OCI-LY7 (cell line): ENCODE measurements around the gene ATPAF2. TPM values are rescaled to one million over a fixed set of nuclear protein-coding genes. Genes with fewer than 3 reads are reported as not detected.

Experiments used
- BruUV-seq: library from RNA; stranded (reverse); fragments of 400-500 nt; replicated peaks from 2 replicates; lab custom pipeline; 2021; lab: Mats Ljungman, UMichigan
- CTCF ChIA-PET: fragments of 300-600 bp; sonication (Branson Sonifier 250); formaldehyde crosslinking; loops from one replicate; lab custom pipeline; 2022; ENCODE audit warnings: antibody characterized with exemption; ENCODE audit not compliant: unreplicated experiment; lab: Charles Lee
- POLR2A ChIA-PET: fragments of 300-600 bp; sonication (Branson Sonifier 250); formaldehyde crosslinking; loops from one replicate; lab custom pipeline; 2022; ENCODE audit warnings: antibody characterized with exemption; lab: Charles Lee
- DNase-seq: peaks from one replicate; pipeline ENCODE4 v3.0.0-alpha.2; 2015; ENCODE audit warnings: low spot score
- H2AFZ ChIP-seq: fragments of 200-600 bp; sonication (generic), shearing (Covaris generic); 2 replicates; pipeline ENCODE4 v1.6.1; 2014; ENCODE audit warnings: mild to moderate bottlenecking, antibody characterized with exemption, low read length, moderate library complexity
- H3K27ac ChIP-seq: fragments of 200-600 bp; sonication (generic); 2 replicates; pipeline ENCODE4 v1.5.1; 2014; ENCODE audit warnings: mixed run types, low read depth, mild to moderate bottlenecking, moderate library complexity, low read length, inconsistent platforms; ENCODE audit not compliant: poor library complexity, severe bottlenecking
- H3K36me3 ChIP-seq: fragments of 200-600 bp; sonication (generic); 2 replicates; pipeline ENCODE4 v1.6.1; 2014; ENCODE audit warnings: mild to moderate bottlenecking, antibody characterized with exemption, low read length, moderate library complexity, mixed read lengths; ENCODE audit not compliant: insufficient read depth
- H3K4me1 ChIP-seq: fragments of 200-600 bp; sonication (generic); 2 replicates; pipeline ENCODE4 v1.5.1; 2014; ENCODE audit warnings: mild to moderate bottlenecking, low read length; ENCODE audit not compliant: insufficient read depth, poor library complexity, severe bottlenecking
- H3K4me2 ChIP-seq: fragments of 200-600 bp; sonication (generic); 2 replicates; pipeline ENCODE4 v1.6.1; 2014; ENCODE audit warnings: mild to moderate bottlenecking, low read length
- H3K4me3 ChIP-seq: fragments of 200-600 bp; sonication (generic); 2 replicates; pipeline ENCODE4 v1.5.1; 2014; ENCODE audit warnings: mild to moderate bottlenecking, low read depth, low read length; ENCODE audit not compliant: poor library complexity, severe bottlenecking
- H3K79me2 ChIP-seq: fragments of 200-600 bp; sonication (generic); 2 replicates; pipeline ENCODE4 v1.6.1; 2016; ENCODE audit warnings: low read depth, mild to moderate bottlenecking, low read length, moderate library complexity, mixed read lengths; ENCODE audit not compliant: insufficient read depth
- H3K9me2 ChIP-seq: fragments of 200-600 bp; sonication (generic); 2 replicates; pipeline ENCODE4 v1.6.1; 2016; ENCODE audit warnings: mild to moderate bottlenecking, low read length, mixed read lengths; ENCODE audit not compliant: insufficient read depth
- H3K9me3 ChIP-seq: fragments of 200-600 bp; sonication (generic); 2 replicates; pipeline ENCODE4 v1.6.1; 2014; ENCODE audit warnings: mild to moderate bottlenecking, mixed run types, low read length, mixed read lengths
- H4K20me1 ChIP-seq: fragments of 200-600 bp; sonication (generic); 2 replicates; pipeline ENCODE4 v1.6.1; 2014; ENCODE audit warnings: mild to moderate bottlenecking, antibody characterized with exemption, low read length, moderate library complexity, mixed read lengths; ENCODE audit not compliant: insufficient read depth
- CTCF ChIP-seq: fragments of 200-600 bp; sonication (generic); conservative IDR thresholded peaks from 2 replicates; pipeline ENCODE4 v1.5.1; 2014; ENCODE audit warnings: mild to moderate bottlenecking, antibody characterized with exemption, low read length, moderate library complexity, mixed read lengths
- EZH2phosphoT487 ChIP-seq: fragments of 200-600 bp; sonication (generic); IDR thresholded peaks from 2 replicates; pipeline ENCODE4 v1.6.1; 2018; ENCODE audit warnings: low read depth, borderline replicate concordance, mild to moderate bottlenecking, mixed run types, antibody characterized with exemption, low read length, moderate library complexity, mixed read lengths
- intact Hi-C: fragments of 100-400 bp; cut with micrococcal nuclease; formaldehyde crosslinking; loops from one replicate; pipeline ENCODE4 v1.10.0; 2022; ENCODE audit not compliant: unreplicated experiment
- total RNA-seq, 2 experiments: library from RNA; depleted of rRNA in 1 of 2; stranded (reverse); fragments of >200 nt in 1 of 2; shearing (Covaris generic) in 1 of 2; gene quantifications; 2 replicates each; pipeline ENCODE4 v1.2.3, GENCODE V29; 2014 to 2022

Gene ATPAF2
- total RNA-seq, 2 experiments from 2014 or later = 42.9 to 56.2 TPM

GRCh38 chr17:18069101-18069500 is 30.1 kb upstream of the ATPAF2 start:
- H2AFZ ChIP-seq = no peak overlapping the region
- intact Hi-C loops = no loop called here
- H3K4me2 ChIP-seq = no peak overlapping the region
- peaks cover 9% of the 10 kb centered on the region for H3K4me1 ChIP-seq
- H3K27ac ChIP-seq = no peak overlapping the region
- no peaks in the 10 kb centered on the region; the same call in 1 of the 2 replicates for H4K20me1 ChIP-seq
- ChIA-PET CTCF (no interaction called here), POLR2A (interaction anchor here (0.7 kb wide), 1 partner anchor 34 kb away, joined by 3 read pairs; no protein-coding TSS in a partner anchor)
- H3K36me3 ChIP-seq = peaks cover 3% of the 10 kb centered on the region; the same call in 1 of the 2 replicates
- TF ChIP-seq CTCF (no peak), EZH2phosphoT487 (no peak)
- no peak for DNase-seq
- H3K9me3 ChIP-seq = no peaks in the 10 kb centered on the region
- H3K9me2 ChIP-seq = no peaks in the 10 kb centered on the region
- no peak overlapping the region for H3K4me3 ChIP-seq
- no peaks in the 10 kb centered on the region for H3K79me2 ChIP-seq
- BruUV-seq = no TSS peak

GRCh38 chr17:18066866-18067265 is 27.9 kb upstream of the ATPAF2 start:
- ChIA-PET CTCF (interaction anchor here (0.6 kb wide), 2 partner anchors 8 to 10 kb away, joined by 3 read pairs; no protein-coding TSS in a partner anchor), POLR2A (no interaction called here)
- Histone ChIP-seq H3K4me3 (no peak overlapping the region), H3K4me1 (peaks cover 9% of the 10 kb centered on the region), H3K27ac (no peak overlapping the region), H4K20me1 (no peaks in the 10 kb centered on the region; the same call in 1 of the 2 replicates), H3K9me2 (no peaks in the 10 kb centered on the region), H2AFZ (no peak overlapping the region), H3K79me2 (no peaks in the 10 kb centered on the region), H3K4me2 (no peak overlapping the region), H3K36me3 (peaks cover 11% of the 10 kb centered on the region; the same call in 1 of the 2 replicates), H3K9me3 (no peaks in the 10 kb centered on the region)
- no peak for DNase-seq
- TF ChIP-seq CTCF (no peak), EZH2phosphoT487 (no peak)
- no TSS peak for BruUV-seq
- intact Hi-C loops = no loop called here

- CTCF ChIA-PET = interaction anchor here (0.6 kb wide), 1 partner anchor 32 kb away, joined by 5 read pairs; no protein-coding TSS in a partner anchor
- no peak for TF ChIP-seq CTCF
- TF ChIP-seq EZH2phosphoT487 = no peak
- Histone ChIP-seq H3K79me2 (no peaks in the 10 kb centered on the region), H3K9me3 (no peaks in the 10 kb centered on the region), H3K4me3 (no peak overlapping the region), H2AFZ (no peak overlapping the region), H3K4me2 (no peak overlapping the region), H3K9me2 (no peaks in the 10 kb centered on the region), H4K20me1 (no peaks in the 10 kb centered on the region; the same call in 1 of the 2 replicates), H3K36me3 (peaks cover 21% of the 10 kb centered on the region; the same call in 1 of the 2 replicates), H3K27ac (no peak overlapping the region), H3K4me1 (no peaks in the 10 kb centered on the region)
- POLR2A ChIA-PET = no interaction called here
- no peak for DNase-seq
- intact Hi-C loops = no loop called here
- TSS peak; percentile 25 for BruUV-seq
Measured at GRCh38 chr17:18065546-18065945, 26.6 kb upstream of the ATPAF2 start.
